Medulla oblongata (tissue), 1 donor: ENCODE measurements around the gene NAA16.
"Not testable (repeated sequence)": the region's sequence is repeated elsewhere in the genome, so short reads cannot be mapped to it uniquely, and the experiment has no call there.

Experiments
- DNase-seq: peaks from one replicate; pipeline ENCODE4 v3.0.0-alpha.2; 2015; ENCODE audit errors: extremely low spot score

The NAA16 gene

DNA sequence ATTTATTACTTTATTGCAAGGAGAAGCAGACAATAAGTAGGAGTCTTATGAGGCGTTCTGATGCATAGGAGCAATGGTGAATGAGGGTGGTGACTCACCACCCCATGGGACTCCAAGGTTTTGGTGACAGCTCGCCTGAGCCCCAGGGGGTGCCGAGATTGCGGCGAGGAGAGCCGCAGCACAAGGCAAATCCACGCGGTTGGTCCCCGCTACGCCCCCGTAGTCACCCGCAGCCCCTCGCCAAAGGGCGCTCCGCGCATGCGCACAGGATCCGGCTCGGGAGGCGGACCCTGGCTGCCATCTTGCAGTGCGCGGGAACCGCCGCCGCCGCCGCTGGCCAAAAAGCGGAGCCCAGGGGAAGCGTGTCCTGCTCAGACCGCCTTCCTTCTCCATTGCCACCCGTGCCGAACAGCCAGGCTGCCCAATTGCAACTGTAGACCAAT, at the start of gene NAA16:
Gene NAA16 (plus strand): TSS at position 305 of the 443 bp plus-strand sequence. CDS start 262 bp downstream, outside the sequence.
- peak; percentile 92 for DNase-seq

DNA sequence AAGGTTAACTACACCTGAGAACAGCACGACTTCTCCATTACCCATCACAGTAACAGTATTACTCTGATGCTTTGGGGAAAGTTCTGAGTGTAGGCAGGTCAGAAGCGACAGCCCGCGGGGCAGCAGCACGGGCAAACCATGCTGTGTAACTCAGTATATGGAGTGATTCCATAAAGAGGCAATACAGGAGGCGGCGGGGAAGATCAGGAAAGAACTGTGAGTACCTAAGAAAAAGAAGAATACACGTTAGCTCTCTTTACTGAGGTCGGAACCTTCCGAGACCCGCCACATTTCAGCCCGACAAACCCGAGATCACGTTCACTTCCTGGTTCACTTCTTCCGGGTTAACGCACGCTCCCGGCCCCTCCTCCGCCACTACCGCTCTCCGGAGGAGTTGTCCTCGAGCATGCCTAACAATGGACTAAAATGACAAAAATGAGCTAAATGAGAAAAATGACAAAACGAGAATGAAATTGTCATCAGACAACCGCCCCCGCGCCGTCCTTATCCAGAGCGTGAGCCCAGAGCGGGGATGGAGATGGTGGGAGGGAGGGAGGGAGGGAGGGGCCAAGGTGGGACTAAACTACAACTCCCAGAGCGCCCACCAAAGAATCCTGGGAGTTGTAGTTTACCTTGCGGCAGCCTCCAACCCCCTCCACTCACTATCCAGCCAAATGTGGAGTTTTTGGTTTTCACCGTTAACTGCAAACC, 47.7 kb upstream of the NAA16 start, which contains the start of gene MTRF1:
Gene MTRF1 (minus strand): TSS at position 316 of the 711 bp plus-strand sequence. CDS start 2,669 bp downstream, outside the sequence.
- DNase-seq, result peak; percentile 94

DNA sequence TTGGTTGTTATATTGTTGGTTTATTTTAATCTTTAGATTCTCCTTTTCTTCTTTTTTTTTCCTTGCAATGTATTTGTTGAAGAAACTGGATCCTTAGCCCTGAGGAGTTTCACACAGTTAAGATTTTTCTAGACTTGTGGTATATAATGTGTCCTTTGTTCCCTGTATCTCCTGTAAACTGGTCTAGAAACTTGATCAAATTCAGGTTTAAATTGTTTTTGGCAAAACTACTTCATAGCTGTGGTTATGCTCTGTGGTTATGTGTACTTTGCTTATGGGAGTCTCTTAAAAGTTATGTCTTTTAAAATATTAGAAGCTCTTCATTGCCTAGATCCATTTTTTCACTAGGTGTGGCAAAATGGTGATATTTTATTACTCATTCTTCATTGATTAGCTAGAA, 44.0 kb upstream of the NAA16 start:
- DNase-seq, result no peak

DNA sequence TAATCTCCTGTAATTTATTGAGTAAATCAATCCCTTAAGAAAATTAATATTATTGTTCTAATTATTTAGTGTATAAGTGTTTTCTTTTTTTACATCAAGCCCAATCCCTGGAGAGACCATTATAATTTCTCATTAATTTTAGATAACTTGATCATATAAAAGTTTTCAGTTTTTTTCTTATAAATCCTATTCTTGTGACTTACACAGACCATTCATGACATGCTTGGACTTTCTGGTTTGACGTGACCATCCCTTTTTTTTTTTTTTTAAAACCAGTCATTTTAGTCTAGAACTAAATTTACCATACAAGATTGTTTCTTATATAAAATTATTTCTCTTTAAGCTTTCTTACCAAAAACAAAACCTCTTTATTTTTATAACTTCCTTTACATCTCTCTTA, 42.3 kb upstream of the NAA16 start:
- no peak for DNase-seq

DNA sequence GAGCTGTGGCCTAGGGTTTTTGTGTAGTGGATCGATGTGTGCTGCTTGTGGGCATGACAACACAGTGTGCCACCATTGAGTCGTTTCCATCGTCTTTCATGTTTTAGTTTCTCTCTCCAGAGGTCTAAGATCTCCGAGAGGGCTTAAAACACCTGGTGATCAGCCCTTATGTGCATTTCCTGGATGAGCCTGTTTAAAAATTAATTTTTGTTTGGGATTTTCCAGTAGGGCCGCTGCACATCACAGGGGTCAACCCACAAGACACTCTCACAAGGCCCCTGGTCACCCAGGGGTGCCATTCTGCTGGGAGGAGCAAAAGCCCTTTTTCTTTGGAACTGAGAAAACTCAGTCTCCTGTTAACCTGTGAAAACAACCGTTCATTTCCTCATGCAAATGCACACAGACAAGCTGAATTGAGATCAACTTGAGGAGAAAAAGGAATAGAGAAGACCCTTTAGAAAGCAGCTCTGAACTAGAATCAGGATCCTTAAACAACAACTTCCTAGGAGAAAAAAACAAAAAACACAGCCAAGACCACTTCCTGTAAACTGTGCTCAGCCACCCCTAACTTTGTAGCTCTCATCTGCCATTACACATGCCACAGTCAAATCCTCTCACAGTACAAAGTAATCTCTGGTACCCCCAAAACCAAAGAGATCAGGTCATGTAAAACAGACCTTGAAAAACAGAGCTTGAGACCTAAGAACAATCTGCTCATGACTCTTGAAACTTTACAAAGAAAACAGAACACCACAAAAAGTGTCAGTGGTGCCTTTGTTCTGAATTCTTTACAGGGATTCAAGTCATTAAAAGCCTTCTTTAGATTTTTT, 39.4 kb upstream of the NAA16 start:
- no peak for DNase-seq

DNA sequence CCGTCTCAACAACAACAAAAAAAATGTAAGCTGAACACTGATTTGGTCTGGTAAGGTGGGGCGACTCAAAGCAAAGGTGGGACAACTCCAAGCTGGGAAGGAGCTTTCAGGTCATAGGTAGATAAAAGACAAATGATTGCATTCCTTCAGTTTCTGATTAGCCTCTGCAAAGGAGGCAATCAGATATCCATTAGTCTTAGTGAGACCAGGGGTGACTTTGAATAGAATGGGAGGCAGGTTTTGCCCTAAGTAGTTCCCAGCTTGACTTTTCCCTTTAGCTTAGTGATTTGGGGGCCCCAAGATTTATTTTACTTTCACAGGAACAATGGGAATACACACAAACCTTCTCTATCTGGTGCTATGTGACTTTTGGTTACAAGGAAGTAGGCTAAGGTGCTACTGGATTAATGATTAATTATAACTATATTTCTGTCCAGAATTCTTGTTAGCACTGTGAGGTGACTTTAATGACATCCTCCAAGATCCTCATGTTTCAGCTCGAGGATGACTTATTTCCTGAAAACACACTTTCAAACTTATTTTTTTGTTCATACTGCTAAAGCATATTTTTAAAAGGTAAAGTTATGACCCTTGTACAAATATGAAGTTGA, 37.1 kb upstream of the NAA16 start:
- DNase-seq, result no peak

DNA sequence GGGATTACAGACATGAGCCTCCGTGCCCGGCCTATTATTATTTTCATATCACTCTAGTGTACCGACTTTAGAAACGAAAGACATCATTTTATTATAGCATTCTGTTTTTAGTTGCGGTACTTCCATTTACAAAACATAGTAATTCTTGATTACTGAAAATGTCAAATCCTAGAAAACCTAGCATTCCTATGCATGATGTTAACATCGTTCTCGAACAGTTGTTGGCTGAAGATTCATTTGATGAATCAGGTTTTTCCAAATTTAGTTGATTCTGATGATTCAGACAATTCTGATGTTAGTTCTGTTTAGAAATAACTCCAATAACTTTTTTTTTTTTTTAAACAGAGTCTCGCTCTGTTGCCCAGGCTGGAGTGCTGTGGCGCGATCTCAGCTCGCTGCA, 36.2 kb upstream of the NAA16 start:
- no peak for DNase-seq

DNA sequence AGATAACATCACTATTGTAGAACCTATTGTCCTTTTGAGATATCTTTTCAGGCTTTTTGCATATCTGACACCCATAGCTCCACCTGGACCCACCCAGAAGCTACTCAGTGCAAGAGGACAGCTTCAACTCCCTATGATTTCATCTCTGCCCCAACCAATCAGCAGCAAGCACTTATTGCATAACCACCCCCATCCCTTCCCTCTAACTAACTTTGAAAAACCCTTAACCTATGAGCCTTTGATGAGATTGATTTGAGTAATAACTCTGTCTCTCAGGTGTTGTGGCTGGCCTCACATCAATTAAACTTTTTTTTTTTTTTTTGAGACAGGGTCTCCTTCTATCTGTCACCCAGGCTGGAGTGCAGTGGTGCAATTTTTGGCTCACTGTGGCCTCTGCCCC, 34.2 kb upstream of the NAA16 start:
- DNase-seq, result no peak

DNA sequence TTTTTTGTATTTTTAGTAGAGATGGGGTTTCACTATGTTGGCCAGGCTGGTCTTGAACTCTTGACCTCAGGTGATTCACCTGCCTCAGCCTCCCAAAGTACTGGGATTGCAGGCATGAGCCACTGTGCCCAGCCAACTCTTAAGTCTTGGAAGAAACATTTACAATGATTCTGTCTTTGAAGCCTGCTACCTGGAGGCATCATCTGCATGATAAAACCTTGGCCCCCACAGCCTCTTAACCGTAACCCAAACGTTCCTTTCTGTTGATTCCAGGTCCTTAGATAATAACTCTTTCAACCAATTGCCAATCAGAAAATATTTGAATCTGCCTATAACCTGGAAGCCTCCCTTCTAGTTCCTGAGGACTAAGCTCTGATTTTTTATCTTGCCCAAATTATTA, 31.9 kb upstream of the NAA16 start:
- DNase-seq, result not testable (repeated sequence)

DNA sequence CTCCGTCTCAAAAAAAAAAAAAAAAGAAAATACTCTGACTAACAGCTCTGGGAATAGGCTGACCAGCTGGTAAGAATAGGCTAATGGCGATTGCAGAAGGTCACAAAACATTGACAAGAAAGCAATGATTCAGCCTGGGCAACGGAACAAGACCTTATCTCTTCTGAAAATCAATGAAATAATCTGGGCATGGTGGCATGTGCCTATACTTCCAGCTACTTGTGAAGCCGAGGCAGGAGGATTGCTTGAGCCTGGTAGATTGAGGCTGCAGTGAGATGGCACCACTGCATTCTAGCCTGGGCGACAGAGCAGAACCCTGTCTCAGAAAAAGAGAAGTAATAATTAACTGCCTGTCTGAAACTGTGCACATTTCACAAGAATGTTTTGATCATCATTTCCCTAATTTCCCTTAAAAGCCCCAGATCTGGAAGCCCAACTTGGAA, 28.9 kb upstream of the NAA16 start:
- no peak for DNase-seq

DNA sequence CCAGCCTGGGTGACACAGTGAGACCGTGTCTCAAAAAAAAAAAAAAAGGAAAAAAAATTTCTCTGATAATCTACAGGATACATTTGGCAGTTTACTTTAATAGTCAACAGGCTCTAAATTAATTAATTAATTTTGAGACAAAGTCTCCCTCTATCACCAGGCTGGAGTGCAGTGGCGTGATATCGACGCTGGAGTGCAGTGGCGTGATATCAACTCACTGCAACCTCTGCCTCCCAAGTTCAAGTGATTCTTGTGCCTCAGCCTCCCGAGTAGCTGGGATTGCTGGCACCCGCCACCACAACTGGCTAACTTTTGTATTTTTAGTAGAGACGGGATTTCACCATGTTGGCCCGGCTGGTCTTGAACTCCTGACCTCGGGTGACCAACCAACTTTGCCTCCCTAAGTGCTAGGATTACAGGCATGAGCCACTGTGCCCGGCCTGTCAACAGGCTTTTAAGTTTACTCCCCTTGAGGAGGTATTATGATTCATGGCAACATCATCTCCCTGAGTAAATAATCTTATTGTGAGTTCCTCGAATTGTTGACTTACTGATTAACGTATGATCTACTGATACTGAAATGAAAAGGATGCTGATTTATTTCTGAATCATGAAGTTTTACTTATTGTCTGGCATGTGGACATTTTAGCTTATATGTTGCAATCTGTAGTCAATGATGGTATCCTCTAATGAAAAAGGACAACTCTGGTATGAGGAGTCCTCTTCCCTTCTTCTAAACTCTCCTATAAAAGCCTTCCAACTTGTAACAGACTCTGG, 26.4 kb upstream of the NAA16 start:
- no peak for DNase-seq

DNA sequence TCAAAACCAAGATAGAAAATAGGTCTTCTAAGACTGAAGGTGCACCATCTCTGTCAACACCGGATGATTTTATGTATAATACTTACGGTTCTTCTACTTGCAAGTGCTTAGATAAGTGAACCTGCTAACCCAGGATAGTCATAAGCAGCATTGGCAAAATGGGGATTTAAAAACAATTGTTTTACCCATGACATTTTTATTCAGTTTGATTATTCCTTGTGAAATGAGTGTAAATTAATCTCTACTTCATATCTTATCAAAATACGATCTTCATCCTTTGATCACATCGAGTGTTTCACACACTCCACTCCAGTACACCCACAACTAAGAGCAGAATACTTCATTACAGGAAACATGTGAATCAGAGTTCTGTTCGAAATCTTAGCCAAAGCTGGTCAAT, 24.7 kb upstream of the NAA16 start:
- no peak for DNase-seq

DNA sequence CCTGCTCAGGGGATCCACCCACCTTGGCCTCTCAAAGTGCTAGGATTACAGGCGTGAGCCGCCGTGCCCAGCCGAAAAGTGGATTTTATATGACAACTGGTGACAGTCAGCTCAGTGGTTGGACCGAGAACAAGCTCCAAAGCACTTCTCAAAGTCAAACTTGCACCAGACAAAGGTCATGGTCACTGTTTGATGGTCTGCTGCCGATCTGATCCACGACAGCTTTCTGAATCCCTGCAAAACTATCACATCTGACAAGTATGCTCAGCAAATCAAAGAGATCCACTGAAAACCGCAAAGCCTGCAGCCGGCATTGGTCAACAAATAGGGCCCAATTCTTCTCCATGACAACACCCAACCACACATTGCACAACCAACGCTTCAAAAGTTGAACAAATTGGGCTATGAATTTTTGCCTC, 21.6 kb upstream of the NAA16 start:
- DNase-seq, result no peak

DNA sequence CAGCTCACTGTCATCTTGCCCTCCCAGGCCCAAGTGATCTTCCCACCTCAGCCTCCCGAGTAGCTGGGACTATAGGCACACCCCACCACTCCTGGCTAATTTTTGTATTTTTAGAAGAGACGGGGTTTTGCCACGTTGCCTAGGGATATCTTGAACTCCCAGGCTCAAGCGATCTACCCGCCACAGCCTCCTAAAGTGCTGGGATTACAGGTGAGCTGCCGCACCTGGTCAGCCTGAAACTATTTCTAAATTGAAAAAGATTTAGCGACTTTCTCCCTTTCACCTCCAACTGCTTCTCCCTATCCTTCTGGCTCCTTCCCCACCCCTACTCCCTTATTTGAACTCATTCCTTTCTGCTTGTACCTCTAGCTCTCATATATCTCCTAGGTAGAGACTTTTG, 19.8 kb upstream of the NAA16 start:
- DNase-seq, result no peak

DNA sequence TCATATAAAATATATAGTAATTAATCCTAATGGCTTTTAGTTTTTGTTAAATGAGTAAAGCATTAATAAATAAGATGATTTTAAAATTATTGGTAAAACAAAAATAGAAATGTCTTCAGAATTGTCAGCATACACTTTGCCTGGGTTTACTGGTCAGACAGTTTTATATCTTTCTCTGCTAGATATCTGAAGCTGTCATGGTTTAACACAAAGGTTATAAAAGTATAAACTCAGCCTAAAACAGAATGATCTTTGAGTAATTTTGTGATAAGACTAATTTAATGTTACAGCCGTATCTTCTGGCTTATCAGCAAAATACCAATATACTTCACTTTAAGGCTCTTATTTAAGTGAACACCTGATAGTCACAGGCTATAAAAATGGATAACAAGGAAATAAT, 17.8 kb upstream of the NAA16 start:
- DNase-seq, result no peak

DNA sequence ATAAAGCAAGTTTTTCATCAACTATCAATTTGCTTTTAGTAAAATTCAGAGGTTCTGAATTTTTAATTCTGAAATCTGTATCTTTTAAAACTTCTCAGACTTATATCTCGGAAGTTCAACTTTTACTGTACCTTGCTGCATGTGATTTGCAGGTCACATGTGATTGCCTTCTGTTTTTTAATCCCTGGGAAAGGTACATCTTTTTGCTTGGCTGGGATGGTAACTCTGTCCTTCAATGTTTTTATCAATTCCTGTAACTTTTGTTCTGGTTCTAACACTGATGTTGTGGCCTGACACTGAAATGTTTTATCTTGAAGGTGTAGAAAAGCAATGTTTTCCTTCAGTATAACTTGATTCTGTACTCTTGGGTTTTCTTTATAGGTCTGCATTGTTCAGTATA, 16.2 kb upstream of the NAA16 start:
- DNase-seq, result no peak

DNA sequence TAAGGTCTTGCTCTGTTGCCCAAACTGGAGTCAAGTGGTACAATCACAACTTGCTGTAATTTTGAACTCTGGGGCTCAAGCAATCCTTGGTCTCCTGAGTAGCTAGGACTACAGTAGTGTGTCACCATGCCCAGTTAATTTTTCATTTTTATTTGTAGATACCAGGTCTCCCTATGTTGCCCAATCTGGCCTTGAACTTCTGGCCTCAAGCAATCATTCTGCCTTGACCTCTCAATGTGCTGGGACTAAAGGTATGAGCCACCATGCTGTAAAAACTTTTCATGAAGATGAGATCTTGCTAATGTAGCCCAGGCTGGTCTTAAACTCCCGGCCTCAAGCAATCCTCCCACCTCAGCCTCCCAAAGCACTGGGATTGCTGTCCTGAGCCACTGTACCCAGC, 15.1 kb upstream of the NAA16 start:
- DNase-seq, result no peak

DNA sequence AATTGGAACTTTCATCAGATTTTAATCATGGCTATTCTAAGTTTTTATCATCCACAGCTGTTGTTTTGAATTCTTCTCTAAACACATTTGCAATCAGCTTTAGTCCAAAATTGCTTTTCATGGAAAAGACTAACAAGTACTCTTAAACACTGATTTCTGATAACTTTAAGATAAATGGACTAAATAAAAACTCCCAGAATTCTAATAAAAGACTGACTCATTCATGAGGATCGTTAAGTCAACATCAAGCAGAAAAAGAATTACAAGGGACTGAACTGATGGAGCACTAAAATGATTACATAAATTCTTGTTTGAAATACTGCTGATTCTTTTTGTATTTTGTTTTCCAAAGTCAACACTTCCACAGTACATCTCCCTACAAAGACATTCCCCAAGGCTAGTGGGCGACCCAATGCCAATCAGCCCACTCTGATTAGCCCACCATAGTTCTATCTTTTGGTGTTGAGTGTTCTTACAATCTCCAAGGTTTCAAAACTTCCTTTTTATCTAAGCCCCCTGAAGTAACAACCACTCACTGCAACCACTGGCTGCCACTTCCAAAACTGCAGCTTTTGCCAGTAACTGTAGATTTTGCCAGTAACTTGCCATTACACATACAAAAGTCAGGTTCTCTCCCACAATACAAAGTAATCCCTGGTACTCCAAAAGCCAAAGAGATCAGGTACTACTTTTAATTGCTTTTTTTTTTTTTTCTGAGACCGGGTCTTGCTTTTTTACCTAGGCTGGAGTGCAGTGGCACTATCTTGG, 14.0 kb upstream of the NAA16 start:
- DNase-seq, result no peak

DNA sequence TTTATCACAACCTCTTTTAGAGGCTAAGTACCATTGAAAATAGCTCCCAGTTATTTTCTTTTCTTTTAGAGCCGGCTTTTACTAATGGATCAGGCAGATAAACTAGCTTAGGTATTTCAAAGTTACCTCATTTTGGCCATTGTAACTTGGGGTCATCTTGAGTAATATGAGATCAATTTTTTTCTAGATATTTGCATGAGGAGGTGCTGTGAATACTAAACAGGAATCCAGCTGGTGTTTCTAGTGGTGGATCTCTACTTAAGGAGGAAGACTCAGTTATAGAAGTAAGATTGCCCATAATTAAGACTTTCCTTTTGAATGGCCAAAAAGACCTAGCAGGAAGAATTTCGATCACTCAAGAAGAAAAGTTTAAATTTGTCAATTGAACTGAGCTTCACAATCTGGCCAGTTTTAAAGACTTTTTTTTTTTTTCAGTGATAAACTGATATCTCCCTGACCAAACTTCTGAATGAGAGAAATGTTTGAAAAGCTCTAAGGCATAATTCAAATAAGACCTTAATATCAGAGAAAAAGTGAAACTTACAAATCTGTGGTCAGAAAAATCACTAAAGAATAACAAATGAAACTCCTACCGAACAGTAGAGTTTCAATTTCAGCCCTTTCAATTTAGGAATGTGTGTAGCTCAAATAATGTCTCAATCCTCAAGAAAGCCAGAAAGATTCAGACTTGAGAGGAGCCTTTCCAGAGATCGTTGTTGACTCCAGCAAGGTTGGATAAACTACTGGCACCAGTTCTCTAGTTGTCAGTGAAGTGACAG, 11.6 kb upstream of the NAA16 start:
- no peak for DNase-seq

DNA sequence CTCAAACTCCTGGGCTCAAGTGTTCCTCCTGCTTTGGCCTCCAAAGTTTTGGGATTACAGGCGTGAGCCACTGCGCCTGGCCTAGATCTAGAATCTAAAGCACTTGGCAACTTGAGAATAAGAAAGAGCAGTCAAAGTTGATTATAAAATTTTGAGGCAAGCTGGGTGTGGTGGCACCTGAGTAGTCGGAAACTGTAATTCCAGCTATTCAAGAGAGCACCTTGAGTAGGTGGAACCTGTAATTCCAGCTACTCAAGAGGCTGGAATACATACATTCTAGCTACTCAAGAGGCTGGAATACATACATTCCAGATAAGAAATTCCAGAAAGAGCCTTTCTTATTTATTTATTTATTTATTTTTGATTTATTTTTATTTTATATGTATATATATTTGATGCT, 8.3 kb upstream of the NAA16 start:
- DNase-seq, result no peak
